Measurements from ENCODE around the gene SETD3.

DNA sequence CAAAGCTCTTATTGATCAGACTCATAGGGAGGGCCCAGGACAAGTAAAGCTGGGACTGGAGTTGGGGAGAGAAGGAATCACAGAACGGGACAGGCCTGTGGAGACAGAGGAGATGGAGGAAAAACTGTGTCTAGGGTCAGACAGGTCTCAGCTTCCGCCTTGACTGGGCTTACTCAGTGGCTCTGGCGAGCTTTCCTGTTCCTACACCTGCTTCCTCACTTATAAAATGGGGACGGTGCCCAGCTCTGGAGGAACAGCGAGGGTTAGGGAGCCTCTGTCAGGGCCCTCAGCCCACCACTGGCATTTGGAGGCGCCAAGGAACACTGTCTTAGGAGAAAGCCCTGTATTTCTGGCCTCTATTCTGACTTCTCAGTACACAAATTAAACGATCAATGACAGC lies 34.7 kb downstream of the SETD3 start:
- no peak for TF ChIP-seq TAF1 (IDR thresholded peaks at IDR 0.05; ENCODE audit: borderline replicate concordance, insufficient read depth, low read length)
- TF ChIP-seq, protein P1, sequence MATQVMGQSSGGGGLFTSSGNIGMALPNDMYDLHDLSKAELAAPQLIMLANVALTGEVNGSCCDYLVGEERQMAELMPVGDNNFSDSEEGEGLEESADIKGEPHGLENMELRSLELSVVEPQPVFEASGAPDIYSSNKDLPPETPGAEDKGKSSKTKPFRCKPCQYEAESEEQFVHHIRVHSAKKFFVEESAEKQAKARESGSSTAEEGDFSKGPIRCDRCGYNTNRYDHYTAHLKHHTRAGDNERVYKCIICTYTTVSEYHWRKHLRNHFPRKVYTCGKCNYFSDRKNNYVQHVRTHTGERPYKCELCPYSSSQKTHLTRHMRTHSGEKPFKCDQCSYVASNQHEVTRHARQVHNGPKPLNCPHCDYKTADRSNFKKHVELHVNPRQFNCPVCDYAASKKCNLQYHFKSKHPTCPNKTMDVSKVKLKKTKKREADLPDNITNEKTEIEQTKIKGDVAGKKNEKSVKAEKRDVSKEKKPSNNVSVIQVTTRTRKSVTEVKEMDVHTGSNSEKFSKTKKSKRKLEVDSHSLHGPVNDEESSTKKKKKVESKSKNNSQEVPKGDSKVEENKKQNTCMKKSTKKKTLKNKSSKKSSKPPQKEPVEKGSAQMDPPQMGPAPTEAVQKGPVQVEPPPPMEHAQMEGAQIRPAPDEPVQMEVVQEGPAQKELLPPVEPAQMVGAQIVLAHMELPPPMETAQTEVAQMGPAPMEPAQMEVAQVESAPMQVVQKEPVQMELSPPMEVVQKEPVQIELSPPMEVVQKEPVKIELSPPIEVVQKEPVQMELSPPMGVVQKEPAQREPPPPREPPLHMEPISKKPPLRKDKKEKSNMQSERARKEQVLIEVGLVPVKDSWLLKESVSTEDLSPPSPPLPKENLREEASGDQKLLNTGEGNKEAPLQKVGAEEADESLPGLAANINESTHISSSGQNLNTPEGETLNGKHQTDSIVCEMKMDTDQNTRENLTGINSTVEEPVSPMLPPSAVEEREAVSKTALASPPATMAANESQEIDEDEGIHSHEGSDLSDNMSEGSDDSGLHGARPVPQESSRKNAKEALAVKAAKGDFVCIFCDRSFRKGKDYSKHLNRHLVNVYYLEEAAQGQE (IDR thresholded peaks at IDR 0.05; ENCODE audit: insufficient read depth in 1 of 2, low read depth in 2 of 2, low read length in 2 of 2) = no peak
- no peak for TF ChIP-seq POLR2AphosphoS5 (IDR thresholded peaks at IDR 0.05; ENCODE audit: low read depth, low read length)
- no peak for TF ChIP-seq SIN3A (IDR thresholded peaks at IDR 0.05; ENCODE audit: borderline replicate concordance, insufficient read depth, low read length)
- TF ChIP-seq FOXP2 (optimal IDR thresholded peaks at IDR 0.05; ENCODE audit: borderline replicate concordance, extremely low read depth, extremely low read length, insufficient read depth) = no peak

All from PFSK-1 (cell line).